IPS-18c (cell line): Measurements from ENCODE around the gene DNAJB11.
"Not testable (repeated sequence)": the region's sequence is repeated elsewhere in the genome, so short reads cannot be mapped to it uniquely, and the experiment has no call there.

Experiments
- H3K4me3 ChIP-seq: 2 replicates; pipeline ENCODE4 v1.7.0; 2013; ENCODE audit warnings: low read depth, mild to moderate bottlenecking, low read length, moderate library complexity; ENCODE audit not compliant: insufficient read depth
- H3K9me3 ChIP-seq: one replicate; pipeline ENCODE4 v1.6.1; 2013; ENCODE audit warnings: mild to moderate bottlenecking, low read length, moderate library complexity; ENCODE audit not compliant: control insufficient read depth, insufficient read depth

The DNAJB11 gene

DNA sequence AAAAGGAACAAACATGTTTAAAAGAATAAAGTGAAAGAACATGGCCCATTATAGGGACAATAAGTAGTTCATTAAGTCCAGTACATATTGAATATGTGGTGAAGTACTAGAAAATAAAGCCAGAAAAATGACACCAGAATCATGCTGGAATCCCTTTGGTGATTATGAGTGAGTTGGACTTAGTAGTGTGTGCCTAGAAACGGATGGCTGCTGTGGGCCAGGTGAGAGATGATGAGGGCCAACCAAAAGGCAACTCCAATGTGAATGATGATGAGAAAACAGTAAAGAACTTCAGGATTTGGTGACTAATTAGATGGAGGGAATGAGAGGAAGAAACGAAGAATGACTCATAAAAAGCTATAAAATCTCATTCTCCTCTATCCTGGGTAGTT lies 29.7 kb upstream of the DNAJB11 start:
- H3K9me3 ChIP-seq: no peaks in the 10 kb centered on the region
- H3K4me3 ChIP-seq: no peak overlapping the region

GRCh38 chr3:186544281-186544680 lies 26.2 kb upstream of the DNAJB11 start, which contains the start of gene CRYGS:
TSS of gene CRYGS (minus strand) at chr3:186544380. CDS start at chr3:186544326, 54 bp downstream.
- Histone ChIP-seq H3K4me3 (no peak within 1 kb of the TSS), H3K9me3 (no peaks in the 10 kb centered on the region)

DNA sequence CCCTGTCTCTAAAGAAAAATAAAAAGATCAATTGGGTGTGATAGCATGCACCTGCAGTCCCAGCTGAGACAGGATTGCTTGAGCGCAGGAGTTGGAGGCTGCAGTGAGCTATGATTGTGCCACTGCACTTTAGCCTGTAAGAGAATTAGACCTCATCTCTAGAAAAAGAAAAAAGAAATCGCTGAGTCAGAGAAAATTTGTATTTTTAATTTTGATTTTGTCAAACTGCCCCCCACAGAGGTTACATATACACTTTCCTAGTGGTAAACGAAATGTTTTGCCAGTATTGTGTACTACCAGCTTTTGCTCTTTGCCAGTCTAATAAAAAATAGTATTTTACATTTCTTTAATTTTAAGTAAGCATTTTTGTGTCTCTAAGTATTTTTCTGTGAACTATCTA lies 21.0 kb upstream of the DNAJB11 start:
- Histone ChIP-seq H3K4me3 (no peak overlapping the region), H3K9me3 (no peaks in the 10 kb centered on the region)

- Histone ChIP-seq H3K4me3 (no peak overlapping the region), H3K9me3 (no peaks in the 10 kb centered on the region)
These were observed 19.1 kb upstream of the DNAJB11 start for GRCh38 chr3:186551387-186551786.

DNA sequence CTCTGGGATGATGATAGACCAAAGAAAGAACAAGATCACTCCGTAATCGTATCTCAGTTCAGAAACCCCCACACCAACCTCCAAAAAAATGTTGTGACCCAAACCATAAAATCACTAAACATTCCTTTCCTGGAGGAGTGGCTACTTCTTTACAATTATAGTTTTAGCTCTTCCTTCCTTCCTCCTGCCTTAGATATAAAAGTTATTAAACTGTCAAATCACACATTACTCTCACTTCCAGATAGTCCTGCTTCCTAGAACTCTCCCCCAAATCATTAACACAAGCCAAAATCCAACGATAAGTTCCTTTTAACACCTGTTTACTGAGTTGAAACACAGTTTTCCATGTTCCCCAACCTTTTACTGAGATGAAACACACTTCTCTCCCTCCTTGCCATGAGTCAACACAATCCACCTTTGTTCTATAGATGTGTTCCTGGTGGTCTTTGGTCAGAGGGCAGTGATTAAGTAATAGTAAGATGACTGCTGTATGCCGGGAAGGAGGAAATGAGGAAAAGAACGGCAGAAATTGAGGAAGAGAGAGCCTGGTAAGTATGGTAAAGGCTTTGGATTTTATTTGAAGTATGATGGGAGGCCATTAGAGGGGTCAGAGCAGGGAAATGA lies 18.0 kb upstream of the DNAJB11 start:
- Histone ChIP-seq H3K9me3 (no peaks in the 10 kb centered on the region), H3K4me3 (no peak overlapping the region)

GRCh38 chr3:186564586-186564985 lies 5.9 kb upstream of the DNAJB11 start:
- H3K9me3 ChIP-seq: no peaks in the 10 kb centered on the region
- H3K4me3 ChIP-seq: no peak overlapping the region

GRCh38 chr3:186566772-186567071 lies 3.8 kb upstream of the DNAJB11 start:
- Histone ChIP-seq H3K4me3 (peak overlapping the region; percentile 91), H3K9me3 (no peaks in the 10 kb centered on the region)

- Histone ChIP-seq H3K4me3 (peak within 1 kb of the TSS; percentile 91), H3K9me3 (no peaks in the 10 kb centered on the region)
These were observed 3.2 kb upstream of the DNAJB11 start, which contains the start of gene TBCCD1 for GRCh38 chr3:186567072-186567921. TSS of gene TBCCD1 (minus strand) at chr3:186567339. CDS start at chr3:186564329, 3,010 bp downstream.

GRCh38 chr3:186569361-186569760 lies 1.2 kb upstream of the DNAJB11 start:
- H3K9me3 ChIP-seq: not testable (repeated sequence)
- H3K4me3 ChIP-seq: peak overlapping the region; percentile 65

- Histone ChIP-seq H3K4me3 (peak overlapping the region; percentile 65), H3K9me3 (no peaks in the 10 kb centered on the region)
These were observed 783 bp upstream of the DNAJB11 start for GRCh38 chr3:186569779-186570095.

- H3K9me3 ChIP-seq: no peaks in the 10 kb centered on the region
- H3K4me3 ChIP-seq: peak overlapping the region; percentile 85
These were observed 572 bp downstream of the DNAJB11 start for GRCh38 chr3:186570941-186571643.

- Histone ChIP-seq H3K4me3 (peak overlapping the region; percentile 85; the same call in 1 of the 2 replicates), H3K9me3 (no peaks in the 10 kb centered on the region)
These were observed 1.1 kb downstream of the DNAJB11 start for GRCh38 chr3:186571644-186572013.

DNA sequence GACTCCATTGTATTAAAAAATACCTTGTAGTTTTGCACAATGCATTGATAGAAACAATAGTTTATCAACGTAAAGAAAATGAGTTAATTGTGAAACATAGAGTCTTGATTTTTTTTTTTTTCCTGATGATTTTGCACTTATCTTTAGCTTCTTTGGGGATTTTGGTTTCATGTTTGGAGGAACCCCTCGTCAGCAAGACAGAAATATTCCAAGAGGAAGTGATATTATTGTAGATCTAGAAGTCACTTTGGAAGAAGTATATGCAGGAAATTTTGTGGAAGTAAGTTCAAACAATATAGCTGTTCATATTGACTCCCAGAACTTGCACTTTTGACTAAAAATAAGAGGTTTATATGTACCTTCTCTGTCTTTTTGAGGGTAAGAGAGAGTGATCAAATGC lies 7.0 kb downstream of the DNAJB11 start:
- H3K9me3 ChIP-seq: no peaks in the 10 kb centered on the region
- no peak overlapping the region for H3K4me3 ChIP-seq

GRCh38 chr3:186580785-186581184 lies 10.3 kb downstream of the DNAJB11 start:
- Histone ChIP-seq H3K9me3 (no peaks in the 10 kb centered on the region), H3K4me3 (no peak overlapping the region)

DNA sequence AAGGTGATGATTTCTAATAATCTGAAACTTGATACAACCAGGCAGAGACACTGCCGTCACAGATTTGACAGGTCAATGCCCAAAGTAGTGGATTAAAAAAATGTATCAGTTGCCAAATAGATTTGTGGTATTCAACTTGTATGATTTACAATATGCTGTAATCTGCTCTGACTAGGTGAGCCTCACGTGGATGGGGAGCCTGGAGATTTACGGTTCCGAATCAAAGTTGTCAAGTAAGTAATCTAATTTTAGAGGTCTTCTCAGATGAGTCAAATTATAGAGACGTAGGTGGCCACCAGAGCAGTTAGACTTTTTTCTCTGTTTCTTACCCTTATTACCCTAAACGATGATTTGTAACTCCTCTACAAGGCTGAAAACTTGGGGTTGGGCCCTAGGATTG lies 12.0 kb downstream of the DNAJB11 start:
- H3K4me3 ChIP-seq: no peak overlapping the region
- H3K9me3 ChIP-seq: no peaks in the 10 kb centered on the region

GRCh38 chr3:186583831-186584230 lies 13.3 kb downstream of the DNAJB11 start:
- Histone ChIP-seq H3K9me3 (no peaks in the 10 kb centered on the region), H3K4me3 (no peak overlapping the region)

DNA sequence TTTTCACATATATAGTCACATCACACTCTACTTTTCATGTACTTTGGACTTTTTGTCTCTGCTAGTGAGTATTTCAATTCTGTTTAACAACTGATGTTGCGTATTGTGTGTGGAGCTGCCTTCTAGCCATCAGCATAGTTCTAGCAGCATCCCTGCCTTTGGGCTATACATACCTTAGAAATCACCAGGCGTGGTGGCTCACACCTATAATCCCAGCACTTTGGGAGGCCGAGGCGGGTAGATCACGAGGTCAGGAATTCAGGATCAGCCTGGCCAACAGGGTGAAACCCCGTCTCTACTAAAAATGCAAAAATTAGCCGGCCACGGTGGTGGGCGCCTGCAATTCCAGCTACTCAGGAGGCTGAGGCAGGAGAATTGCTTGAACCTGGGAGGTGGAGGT lies 15.7 kb downstream of the DNAJB11 start:
- H3K9me3 ChIP-seq, H3K4me3 ChIP-seq: not testable (repeated sequence)

GRCh38 chr3:186587183-186587582 lies 16.7 kb downstream of the DNAJB11 start:
- Histone ChIP-seq H3K4me3 (no peak overlapping the region), H3K9me3 (no peaks in the 10 kb centered on the region)
